ENCODE results near the gene UHRF2. TPM values are rescaled to one million over a fixed set of nuclear protein-coding genes. Genes with fewer than 3 reads are reported as not detected.

Gene UHRF2
- total RNA-seq, 4 donors from 2014 or later = 31.1 to 44.4 (median 41.8) TPM

DNA sequence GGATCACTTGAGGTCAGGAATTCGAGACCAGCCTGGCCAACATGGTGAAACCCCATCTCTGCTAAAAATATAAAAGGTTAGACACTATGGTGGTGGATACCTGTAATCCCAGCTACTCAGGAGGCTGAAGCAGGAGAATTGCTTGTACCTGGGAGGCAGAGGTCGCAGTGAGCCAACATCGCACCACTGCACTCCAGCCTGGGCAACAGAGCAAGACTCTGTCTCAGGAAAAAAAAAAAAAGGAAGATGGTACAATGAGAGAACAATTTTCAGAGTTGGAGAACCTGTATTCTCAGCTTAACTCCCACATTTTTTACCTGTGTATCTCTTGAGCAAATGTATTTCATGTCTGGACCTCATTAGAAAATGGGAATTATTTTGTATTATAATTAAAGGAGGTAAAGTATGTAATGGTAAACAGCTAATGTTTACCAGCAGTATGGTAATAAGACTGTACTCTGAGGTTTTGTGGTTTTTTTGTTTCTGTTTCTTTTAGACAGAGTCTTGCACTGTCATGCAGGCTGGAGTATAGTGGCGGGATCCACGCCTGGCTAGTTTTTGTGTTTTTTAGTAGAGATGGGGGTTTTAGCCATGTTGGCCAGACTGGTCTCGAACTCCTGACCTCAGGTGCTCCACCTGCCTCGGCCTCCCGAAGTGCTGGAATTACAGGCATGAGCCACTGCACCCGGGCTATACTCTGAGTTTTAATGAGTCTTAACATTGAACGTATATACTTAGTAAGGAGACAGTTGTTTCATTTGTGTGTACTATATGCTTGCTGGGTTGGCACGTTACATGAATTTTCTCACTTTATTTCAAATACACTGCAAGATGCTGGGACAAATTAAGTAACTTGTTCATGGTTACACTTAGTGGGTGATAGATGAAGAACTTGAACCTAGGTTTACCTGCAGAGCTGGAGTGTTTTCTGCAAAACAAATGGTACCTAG lies 16.2 kb downstream of the UHRF2 start:
- H3K4me3 ChIP-seq = no peak overlapping the region
- WGBS = 91% methylated on average over 11 of the region's 11 CpGs

DNA sequence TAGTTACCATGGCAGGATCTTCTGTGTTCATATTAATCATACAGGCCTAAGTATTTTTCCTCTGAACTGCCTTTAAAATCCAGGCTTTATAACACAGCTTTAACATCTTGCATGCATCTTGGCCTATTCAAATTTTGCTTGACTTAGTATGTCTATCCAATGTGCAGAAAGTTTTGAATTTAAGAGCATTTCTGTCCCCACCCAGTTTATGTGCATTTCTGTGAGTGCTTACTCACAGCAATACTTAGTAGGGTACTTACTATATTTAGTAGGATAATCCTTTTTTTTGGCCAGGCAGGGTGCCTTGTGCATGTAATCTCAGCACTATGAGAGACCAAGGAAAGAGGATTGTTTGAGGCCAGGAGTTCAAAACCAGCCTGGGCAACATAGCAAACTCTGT lies 18.0 kb downstream of the UHRF2 start:
- Histone ChIP-seq H3K27ac (replicated peaks in 1 of 4) (no peak overlapping the region), H3K36me3 (peaks cover 0 to 21% (median 8%) of the 10 kb centered on the region in 4 donors), H3K4me3 (no peak overlapping the region), H3K9me3 (no peaks in the 10 kb centered on the region), H3K4me1 (peaks cover 7 to 42% (median 34%) of the 10 kb centered on the region in 4 donors), H3K27me3 (no peaks in the 10 kb centered on the region)
- no peak for DNase-seq (ENCODE audit: extremely low spot score)
- intact Hi-C loops (cut with DNase I) = no loop called here
- TF ChIP-seq POLR2AphosphoS5 (IDR thresholded peaks at IDR 0.05) (no peak), EP300 (IDR thresholded peaks at IDR 0.05) (no peak), POLR2A (IDR thresholded peaks at IDR 0.05; ENCODE audit: low read depth) (no peak)
- TF ChIP-seq, protein P1, sequence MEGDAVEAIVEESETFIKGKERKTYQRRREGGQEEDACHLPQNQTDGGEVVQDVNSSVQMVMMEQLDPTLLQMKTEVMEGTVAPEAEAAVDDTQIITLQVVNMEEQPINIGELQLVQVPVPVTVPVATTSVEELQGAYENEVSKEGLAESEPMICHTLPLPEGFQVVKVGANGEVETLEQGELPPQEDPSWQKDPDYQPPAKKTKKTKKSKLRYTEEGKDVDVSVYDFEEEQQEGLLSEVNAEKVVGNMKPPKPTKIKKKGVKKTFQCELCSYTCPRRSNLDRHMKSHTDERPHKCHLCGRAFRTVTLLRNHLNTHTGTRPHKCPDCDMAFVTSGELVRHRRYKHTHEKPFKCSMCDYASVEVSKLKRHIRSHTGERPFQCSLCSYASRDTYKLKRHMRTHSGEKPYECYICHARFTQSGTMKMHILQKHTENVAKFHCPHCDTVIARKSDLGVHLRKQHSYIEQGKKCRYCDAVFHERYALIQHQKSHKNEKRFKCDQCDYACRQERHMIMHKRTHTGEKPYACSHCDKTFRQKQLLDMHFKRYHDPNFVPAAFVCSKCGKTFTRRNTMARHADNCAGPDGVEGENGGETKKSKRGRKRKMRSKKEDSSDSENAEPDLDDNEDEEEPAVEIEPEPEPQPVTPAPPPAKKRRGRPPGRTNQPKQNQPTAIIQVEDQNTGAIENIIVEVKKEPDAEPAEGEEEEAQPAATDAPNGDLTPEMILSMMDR (IDR thresholded peaks at IDR 0.05) = no peak

More for the DNA sequence above, 16.2 kb downstream of the UHRF2 start:
- H3K9me3 ChIP-seq = no peaks in the 10 kb centered on the region
- H3K27me3 ChIP-seq = no peaks in the 10 kb centered on the region
- no peak for DNase-seq (ENCODE audit: extremely low spot score)
- TF ChIP-seq POLR2A (IDR thresholded peaks at IDR 0.05; ENCODE audit: low read depth) (no peak), EP300 (IDR thresholded peaks at IDR 0.05) (no peak), POLR2AphosphoS5 (IDR thresholded peaks at IDR 0.05) (no peak)
- TF ChIP-seq, protein P1 (IDR thresholded peaks at IDR 0.05) = no peak
- intact Hi-C loops (cut with DNase I) = no loop called here
- peaks cover 0 to 6% (median 2%) of the 10 kb centered on the region in 4 donors for H3K36me3 ChIP-seq
- H3K27ac ChIP-seq (replicated peaks in 1 of 4) = no peak overlapping the region
- peaks cover 7 to 53% (median 48%) of the 10 kb centered on the region in 4 donors for H3K4me1 ChIP-seq

DNA sequence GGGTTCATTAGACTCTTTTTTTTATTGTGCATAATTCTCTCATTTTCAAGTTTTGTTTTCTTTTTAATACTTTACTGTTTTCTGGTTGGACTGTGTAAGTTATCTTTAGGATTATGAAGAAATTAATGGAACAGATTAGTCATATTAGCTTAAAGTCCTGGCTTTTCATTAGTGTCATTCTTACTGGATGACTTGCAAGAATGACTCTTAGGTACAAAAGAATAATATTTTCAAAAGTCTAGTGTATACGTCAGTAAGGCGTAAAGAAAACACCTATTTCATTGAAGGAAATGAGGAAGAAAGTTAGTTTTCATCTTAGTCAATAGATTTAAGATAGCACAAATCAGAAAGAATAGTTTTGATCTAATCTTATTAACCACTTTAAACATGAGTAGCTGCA lies 20.4 kb downstream of the UHRF2 start:
- Histone ChIP-seq H3K27me3 (no peaks in the 10 kb centered on the region), H3K9me3 (no peaks in the 10 kb centered on the region), H3K4me1 (peaks cover 7 to 36% (median 27%) of the 10 kb centered on the region in 4 donors), H3K4me3 (no peak overlapping the region), H3K36me3 (peaks cover 0 to 30% (median 11%) of the 10 kb centered on the region in 4 donors), H3K27ac (replicated peaks in 1 of 4) (no peak overlapping the region)
- intact Hi-C loops (cut with DNase I) = no loop called here
- TF ChIP-seq POLR2A (IDR thresholded peaks at IDR 0.05; ENCODE audit: low read depth) (no peak), EP300 (IDR thresholded peaks at IDR 0.05) (no peak), POLR2AphosphoS5 (IDR thresholded peaks at IDR 0.05) (no peak)
- TF ChIP-seq, protein P1 (IDR thresholded peaks at IDR 0.05) = no peak
- no peak for DNase-seq (ENCODE audit: extremely low spot score)
- whole genome bisulfite sequencing = 80% methylated on average over 2 of the region's 2 CpGs

DNA sequence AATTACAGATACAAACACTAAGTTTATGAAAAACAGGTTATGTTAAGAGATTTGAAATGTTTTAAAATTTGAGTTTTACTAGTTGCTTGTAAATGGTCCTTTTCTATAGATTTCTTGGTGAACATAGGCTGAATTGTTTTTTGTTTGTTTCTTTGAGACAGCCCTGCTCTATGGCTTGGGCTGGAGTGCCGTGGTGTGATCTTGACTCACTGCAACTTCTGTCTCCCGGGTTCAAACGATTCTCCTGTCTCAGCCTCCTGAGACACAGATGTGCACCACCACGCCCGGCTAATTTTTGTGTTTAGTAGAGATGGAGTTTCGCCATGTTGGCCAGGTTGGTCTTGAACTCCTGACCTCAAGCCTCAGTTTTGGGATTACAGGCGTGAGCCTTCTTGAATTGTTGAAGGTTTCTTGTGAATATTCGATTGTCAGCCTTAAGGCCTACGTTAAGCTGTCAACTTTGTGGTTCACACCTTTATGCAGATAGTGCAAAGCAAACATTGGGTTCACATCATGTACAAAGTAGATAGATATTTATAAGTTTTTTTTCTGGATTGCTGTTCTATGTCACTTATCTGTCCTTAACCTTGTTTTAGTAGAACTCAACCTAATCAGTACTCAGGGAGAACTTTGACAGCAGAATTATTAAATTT lies 26.2 kb downstream of the UHRF2 start:
- WGBS = 85% methylated on average over 9 of the region's 9 CpGs
- peaks cover 0 to 26% (median 10%) of the 10 kb centered on the region in 4 donors for H3K36me3 ChIP-seq
- H3K4me1 ChIP-seq = peaks cover 9 to 64% (median 60%) of the 10 kb centered on the region in 4 donors
- no peaks in the 10 kb centered on the region for H3K27me3 ChIP-seq
- DNase-seq (ENCODE audit: extremely low spot score) = no peak
- intact Hi-C loops (cut with DNase I) = no loop called here
- no peak overlapping the region for H3K4me3 ChIP-seq
- no peak overlapping the region for H3K27ac ChIP-seq (replicated peaks in 1 of 4)
- H3K9me3 ChIP-seq = no peaks in the 10 kb centered on the region
- no peak for TF ChIP-seq POLR2A (IDR thresholded peaks at IDR 0.05; ENCODE audit: low read depth)
- TF ChIP-seq, protein P1 (IDR thresholded peaks at IDR 0.05) = no peak
- no peak for TF ChIP-seq POLR2AphosphoS5 (IDR thresholded peaks at IDR 0.05)
- no peak for TF ChIP-seq EP300 (IDR thresholded peaks at IDR 0.05)
